H9 (cell line): ENCODE results near the gene HPCAL1. TPM values are rescaled to one million over a fixed set of nuclear protein-coding genes. Genes with fewer than 3 reads are reported as not detected.

Source experiments
- DNase-seq: peaks from one replicate; pipeline ENCODE4 v3.0.0-alpha.2; 2017
- H2AFZ ChIP-seq: one replicate; pipeline ENCODE4 v1.6.1; 2013; ENCODE audit warnings: mild to moderate bottlenecking, low read length, control low read depth, moderate library complexity
- H2AK5ac ChIP-seq: 2 replicates; pipeline ENCODE4 v1.6.1; 2013; ENCODE audit warnings: low read length, control low read depth, mixed read lengths; ENCODE audit not compliant: insufficient read length
- H2BK120ac ChIP-seq: one replicate; pipeline ENCODE4 v1.6.1; 2013; ENCODE audit warnings: low read depth, mild to moderate bottlenecking, low read length, control low read depth, inconsistent platforms; ENCODE audit not compliant: poor library complexity, severe bottlenecking
- H2BK12ac ChIP-seq: 2 replicates; pipeline ENCODE4 v1.6.1; 2013; ENCODE audit warnings: low read length, control low read depth, mixed read lengths, low read depth; ENCODE audit not compliant: insufficient read length
- H2BK15ac ChIP-seq: 2 replicates; pipeline ENCODE4 v1.6.1; 2013; ENCODE audit warnings: low read depth, low read length, control low read depth
- H2BK20ac ChIP-seq: one replicate; pipeline ENCODE4 v1.6.1; 2013; ENCODE audit warnings: low read depth, mild to moderate bottlenecking, low read length, control low read depth, inconsistent platforms; ENCODE audit not compliant: poor library complexity, severe bottlenecking
- H2BK5ac ChIP-seq: 2 replicates; pipeline ENCODE4 v1.6.1; 2013; ENCODE audit warnings: low read length, control low read depth, mixed read lengths; ENCODE audit not compliant: insufficient read length
- H3K14ac ChIP-seq: 2 replicates; pipeline ENCODE4 v1.6.1; 2013; ENCODE audit warnings: low read length, control low read depth; ENCODE audit not compliant: insufficient read depth
- H3K18ac ChIP-seq: 2 replicates; pipeline ENCODE4 v1.6.1; 2013; ENCODE audit warnings: low read depth, mild to moderate bottlenecking, mixed read lengths, low read length, control low read depth; ENCODE audit not compliant: insufficient read length
- H3K23ac ChIP-seq: 2 replicates; pipeline ENCODE4 v1.6.1; 2013; ENCODE audit warnings: low read length, control low read depth, mixed read lengths, low read depth; ENCODE audit not compliant: insufficient read length
- H3K23me2 ChIP-seq: 2 replicates; pipeline ENCODE4 v1.6.1; 2013; ENCODE audit warnings: low read depth, mild to moderate bottlenecking, mixed read lengths, low read length, control low read depth; ENCODE audit not compliant: insufficient read length, poor library complexity, severe bottlenecking
- H3K27ac ChIP-seq: 2 replicates; pipeline ENCODE4 v1.5.1; 2013; ENCODE audit warnings: low read length, control low read depth, mixed read lengths, low read depth; ENCODE audit not compliant: insufficient read length
- H3K27me3 ChIP-seq: 2 replicates; pipeline ENCODE4 v1.6.1; 2013; ENCODE audit warnings: low read length, control low read depth, inconsistent platforms; ENCODE audit not compliant: insufficient read depth
- H3K4ac ChIP-seq: 2 replicates; pipeline ENCODE4 v1.6.1; 2013; ENCODE audit warnings: low read depth, mild to moderate bottlenecking, control low read depth, inconsistent platforms, low read length, moderate library complexity
- H3K4me1 ChIP-seq: 2 replicates; pipeline ENCODE4 v1.6.1; 2013; ENCODE audit warnings: low read length, control low read depth, inconsistent platforms; ENCODE audit not compliant: insufficient read depth
- H3K4me2 ChIP-seq: 2 replicates; pipeline ENCODE4 v1.6.1; 2013; ENCODE audit warnings: low read length, control low read depth, mixed read lengths; ENCODE audit not compliant: insufficient read length, insufficient read depth
- H3K56ac ChIP-seq: 2 replicates; pipeline ENCODE4 v1.6.1; 2013; ENCODE audit warnings: low read depth, mild to moderate bottlenecking, mixed read lengths, low read length, control low read depth; ENCODE audit not compliant: insufficient read length
- H3K79me1 ChIP-seq: 2 replicates; pipeline ENCODE4 v1.6.1; 2013; ENCODE audit warnings: low read depth, mild to moderate bottlenecking, moderate library complexity, low read length, control low read depth, inconsistent platforms; ENCODE audit not compliant: insufficient read depth, poor library complexity, severe bottlenecking
- H3K79me2 ChIP-seq: 2 replicates; pipeline ENCODE4 v1.6.1; 2013; ENCODE audit warnings: low read length, control low read depth, inconsistent platforms; ENCODE audit not compliant: insufficient read depth
- H3K9ac ChIP-seq: 2 replicates; pipeline ENCODE4 v1.6.1; 2013; ENCODE audit warnings: low read length, control low read depth, mixed read lengths; ENCODE audit not compliant: insufficient read length; ENCODE audit errors: extremely low read depth
- H3K9me3 ChIP-seq: one replicate; pipeline ENCODE4 v1.6.1; 2013; ENCODE audit warnings: low read depth, low read length, inconsistent platforms; ENCODE audit not compliant: control insufficient read depth
- H3T11ph ChIP-seq: one replicate; pipeline ENCODE4 v1.6.1; 2013; ENCODE audit warnings: mild to moderate bottlenecking, low read length, control low read depth, inconsistent platforms
- H4K20me1 ChIP-seq: one replicate; pipeline ENCODE4 v1.6.1; 2013; ENCODE audit not compliant: control insufficient read depth, insufficient read length, insufficient read depth
- H4K5ac ChIP-seq: 2 replicates; pipeline ENCODE4 v1.6.1; 2013; ENCODE audit warnings: low read depth, mild to moderate bottlenecking, mixed read lengths, low read length, control low read depth; ENCODE audit not compliant: insufficient read length
- H4K8ac ChIP-seq: replicated peaks from 2 replicates; pipeline ENCODE4 v1.6.1; 2013; ENCODE audit warnings: low read length, control low read depth, mixed read lengths, low read depth; ENCODE audit not compliant: insufficient read length
- H4K91ac ChIP-seq: 2 replicates; pipeline ENCODE4 v1.6.1; 2013; ENCODE audit warnings: low read depth, mild to moderate bottlenecking, moderate library complexity, mixed read lengths, low read length, control low read depth; ENCODE audit not compliant: insufficient read length
- H3K27ac Mint-ChIP-seq, 3 experiments: 2 replicates in 2 of 3; 3 replicates in 1 of 3; pipeline ENCODE4 v1.8.0; 2020 to 2021; ENCODE audit warnings: mixed read lengths in 3 of 3, mild to moderate bottlenecking in 1 of 3, moderate library complexity in 1 of 3
- H3K27me3 Mint-ChIP-seq: 2 replicates; pipeline ENCODE4 v1.8.0; 2021; ENCODE audit warnings: low read depth, mild to moderate bottlenecking, moderate library complexity, mixed read lengths
- H3K36me3 Mint-ChIP-seq, 3 experiments: 2 replicates in 2 of 3; 3 replicates in 1 of 3; pipeline ENCODE4 v1.8.0; 2020 to 2021; ENCODE audit warnings: low read depth in 3 of 3, mixed read lengths in 3 of 3; ENCODE audit not compliant: insufficient read depth in 1 of 3
- H3K4me1 Mint-ChIP-seq, 2 experiments: 2 replicates each; pipeline ENCODE4 v1.8.0; 2020; ENCODE audit warnings: mixed read lengths in 2 of 2
- H3K4me3 Mint-ChIP-seq, 2 experiments: 2 replicates in 1 of 2; 3 replicates in 1 of 2; pipeline ENCODE4 v1.8.0; 2020 to 2021; ENCODE audit warnings: mild to moderate bottlenecking in 2 of 2, mixed read lengths in 2 of 2, moderate library complexity in 1 of 2
- H3K9me3 Mint-ChIP-seq, 2 experiments: 2 replicates in 1 of 2; 3 replicates in 1 of 2; pipeline ENCODE4 v1.8.0; 2020; ENCODE audit warnings: mild to moderate bottlenecking in 2 of 2, mixed read lengths in 2 of 2, moderate library complexity in 1 of 2
- WGBS: extraction: QIAGEN DNeasy Blood & Tissue Kit; methylation state at CpG from one replicate; pipeline ENCODE4 v1.1.7; 2013; ENCODE audit warnings: missing lambda C conversion rate, low lambda C conversion rate, mixed read lengths; ENCODE audit not compliant: insufficient read length; ENCODE audit errors: extremely low coverage; 5-methylcytosine and 5-hydroxymethylcytosine counted together
- total RNA-seq: library from RNA; stranded (reverse); gene quantifications from 2 replicates; pipeline ENCODE4 v1.2.1, GENCODE V29; 2021
- TF ChIP-seq, protein P1 (sequence below): fragments of 200-600 bp; sonication (generic); conservative IDR thresholded peaks from 3 replicates; pipeline ENCODE4 v1.8.0; 2021; ENCODE audit warnings: antibody characterized with exemption, mild to moderate bottlenecking

HPCAL1 gene
- total RNA-seq, 1 experiment from 2014 or later = 4.7 TPM

DNA sequence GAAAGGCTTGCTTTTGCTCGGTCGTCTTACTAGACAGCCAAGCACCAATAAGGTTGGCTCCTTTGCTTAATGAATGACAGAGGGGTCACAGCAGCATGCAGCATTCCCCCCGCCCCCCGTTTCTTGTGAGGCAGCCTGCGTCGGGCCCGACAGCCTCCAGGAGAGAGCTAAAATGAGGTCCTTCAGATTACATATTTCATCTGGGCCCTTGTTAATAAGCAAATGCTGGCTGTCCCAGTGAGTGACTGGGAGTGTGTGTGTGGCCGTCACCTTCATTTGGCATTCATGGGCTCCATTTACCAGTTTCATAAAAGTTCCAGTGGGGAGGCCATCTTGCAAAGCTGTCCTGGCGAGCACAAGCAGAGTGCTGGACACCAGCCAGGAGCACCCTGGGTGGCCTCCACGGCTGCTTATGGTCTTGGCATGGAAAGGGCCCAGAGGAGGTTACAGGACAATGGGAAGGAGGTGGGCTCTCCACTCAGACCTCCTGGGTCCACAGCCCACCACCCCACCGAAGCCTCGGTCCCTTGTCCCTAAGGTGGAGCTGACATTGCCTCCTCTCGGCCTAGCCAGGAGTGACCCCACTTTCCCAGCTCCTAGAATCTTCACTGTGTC lies 108.2 kb downstream of the HPCAL1 start:
- H3K9me3 ChIP-seq = no peaks in the 10 kb centered on the region
- peaks cover 2% of the 10 kb centered on the region; the same call in 1 of the 2 replicates for H3K27me3 Mint-ChIP-seq
- peaks cover 17 to 21% of the 10 kb centered on the region in 2 experiments for H3K4me1 Mint-ChIP-seq
- peaks cover 2% of the 10 kb centered on the region for H4K20me1 ChIP-seq
- no peak overlapping the region for H2BK12ac ChIP-seq
- no peak overlapping the region for H2BK5ac ChIP-seq
- no peak overlapping the region for H2AK5ac ChIP-seq
- H3K23me2 ChIP-seq = no peaks in the 10 kb centered on the region
- H3K79me2 ChIP-seq = no peaks in the 10 kb centered on the region
- H2BK120ac ChIP-seq = no peak overlapping the region
- no peak overlapping the region for H2BK15ac ChIP-seq
- no peak overlapping the region for H3K27ac ChIP-seq
- no peak overlapping the region for H4K8ac ChIP-seq
- peak overlapping the region in 1 of 3 experiments; percentile 91; a peak in 1 of 7 replicates for H3K27ac Mint-ChIP-seq
- no peak overlapping the region for H2BK20ac ChIP-seq
- H2AFZ ChIP-seq = no peak overlapping the region
- no peak overlapping the region; the same call in 1 of the 2 replicates for H3K14ac ChIP-seq
- WGBS = no CpG with 5 or more reads among the region's 13 CpGs
- no peak overlapping the region for H3K18ac ChIP-seq
- DNase-seq = no peak
- no peak overlapping the region for H3K4ac ChIP-seq
- H3K56ac ChIP-seq = no peak overlapping the region
- H3K23ac ChIP-seq = no peak overlapping the region
- no peaks in the 10 kb centered on the region for H3K36me3 Mint-ChIP-seq
- TF ChIP-seq, protein P1, sequence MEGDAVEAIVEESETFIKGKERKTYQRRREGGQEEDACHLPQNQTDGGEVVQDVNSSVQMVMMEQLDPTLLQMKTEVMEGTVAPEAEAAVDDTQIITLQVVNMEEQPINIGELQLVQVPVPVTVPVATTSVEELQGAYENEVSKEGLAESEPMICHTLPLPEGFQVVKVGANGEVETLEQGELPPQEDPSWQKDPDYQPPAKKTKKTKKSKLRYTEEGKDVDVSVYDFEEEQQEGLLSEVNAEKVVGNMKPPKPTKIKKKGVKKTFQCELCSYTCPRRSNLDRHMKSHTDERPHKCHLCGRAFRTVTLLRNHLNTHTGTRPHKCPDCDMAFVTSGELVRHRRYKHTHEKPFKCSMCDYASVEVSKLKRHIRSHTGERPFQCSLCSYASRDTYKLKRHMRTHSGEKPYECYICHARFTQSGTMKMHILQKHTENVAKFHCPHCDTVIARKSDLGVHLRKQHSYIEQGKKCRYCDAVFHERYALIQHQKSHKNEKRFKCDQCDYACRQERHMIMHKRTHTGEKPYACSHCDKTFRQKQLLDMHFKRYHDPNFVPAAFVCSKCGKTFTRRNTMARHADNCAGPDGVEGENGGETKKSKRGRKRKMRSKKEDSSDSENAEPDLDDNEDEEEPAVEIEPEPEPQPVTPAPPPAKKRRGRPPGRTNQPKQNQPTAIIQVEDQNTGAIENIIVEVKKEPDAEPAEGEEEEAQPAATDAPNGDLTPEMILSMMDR = no peak
- no peak overlapping the region for H3K4me3 Mint-ChIP-seq
- H3K4me1 ChIP-seq = no peaks in the 10 kb centered on the region; the same call in 1 of the 2 replicates
- H4K91ac ChIP-seq = no peak overlapping the region
- H3K9me3 Mint-ChIP-seq = peaks cover 3% of the 10 kb centered on the region in 2 experiments; a peak in 2 of 5 replicates
- no peak overlapping the region for H3K4me2 ChIP-seq
- H3K79me1 ChIP-seq = no peaks in the 10 kb centered on the region
- H4K5ac ChIP-seq = no peak overlapping the region
- no peak overlapping the region for H3K9ac ChIP-seq
- H3K27me3 ChIP-seq = no peaks in the 10 kb centered on the region
- no peak overlapping the region for H3T11ph ChIP-seq
